NCI-H2196 (cell line): Measurements from ENCODE around the gene ITPR2.
"Not testable (repeated sequence)": the region's sequence is repeated elsewhere in the genome, so short reads cannot be mapped to it uniquely, and the experiment has no call there.

Experiments used
- DNase-seq: peaks from one replicate; lab custom pipeline; 2025; ENCODE audit not compliant: unreplicated experiment; lab: John Stamatoyannopoulos, UW

ITPR2 gene

DNA sequence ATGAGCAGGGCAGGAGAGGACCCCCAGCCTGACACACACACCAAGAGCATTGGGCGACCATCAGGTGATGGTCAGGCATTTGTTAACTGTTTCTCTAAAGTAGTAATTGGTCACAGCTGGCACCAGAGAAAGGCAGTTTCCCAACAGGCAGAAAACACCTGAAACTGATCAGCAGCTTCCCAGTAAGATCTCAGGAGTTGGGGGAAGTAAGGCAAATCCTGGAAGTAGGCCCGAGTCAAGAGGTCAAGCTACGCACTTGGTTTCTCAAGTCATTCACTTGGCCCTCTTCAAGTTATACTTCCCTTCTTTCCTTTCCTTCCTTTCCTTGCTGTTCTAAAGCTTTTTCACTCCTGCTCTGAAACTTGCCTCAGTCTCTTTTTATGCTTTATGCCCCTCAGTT is 501.9 kb downstream of the ITPR2 start:
- DNase-seq: no peak

- no peak for DNase-seq
These were observed 504.9 kb downstream of the ITPR2 start for GRCh38 chr12:26327975-26328644.

GRCh38 chr12:26323673-26324072 is 509.3 kb downstream of the ITPR2 start:
- no peak for DNase-seq

DNA sequence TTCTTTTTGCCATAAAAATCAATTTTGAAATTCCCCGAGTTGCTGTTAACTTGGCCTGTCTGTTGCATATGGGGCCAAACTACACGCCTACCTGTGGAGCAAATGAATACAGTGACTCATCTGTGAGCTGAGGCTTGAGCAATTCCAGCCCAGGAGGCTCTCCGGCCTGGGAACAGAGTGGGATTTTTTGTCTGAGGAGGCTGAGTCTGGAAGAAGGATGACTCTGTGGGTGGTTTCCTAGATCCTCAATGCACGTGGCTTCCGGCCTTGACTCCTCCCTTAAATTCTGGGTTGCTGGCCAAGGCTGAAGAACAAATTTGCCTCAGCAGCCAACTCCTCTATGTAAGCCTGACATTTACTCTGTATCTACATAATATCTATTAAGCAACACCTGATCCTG is 513.5 kb downstream of the ITPR2 start:
- no peak for DNase-seq

DNA sequence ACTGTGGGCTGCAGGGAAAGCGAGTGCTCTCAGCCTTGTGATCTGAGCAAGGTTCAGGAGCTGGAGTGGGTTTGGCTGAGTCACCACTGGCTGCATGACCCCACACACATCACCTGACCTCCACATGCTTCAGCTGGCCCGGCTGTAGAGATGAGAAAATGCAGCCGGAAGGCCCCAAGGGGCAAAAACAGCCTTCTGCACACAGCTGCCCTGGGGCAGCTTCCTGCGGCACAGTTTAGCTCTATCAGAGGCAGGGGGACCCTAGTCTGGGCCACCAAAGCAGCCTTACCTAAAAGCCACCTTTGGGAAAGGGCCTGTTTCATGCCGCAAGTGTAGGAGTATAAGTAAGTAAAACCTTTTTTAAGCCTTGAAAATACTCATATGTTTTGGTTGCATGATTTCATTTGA is 514.3 kb downstream of the ITPR2 start:
- no peak for DNase-seq

- no peak for DNase-seq
These were observed 514.9 kb downstream of the ITPR2 start for GRCh38 chr12:26317942-26318575.

DNA sequence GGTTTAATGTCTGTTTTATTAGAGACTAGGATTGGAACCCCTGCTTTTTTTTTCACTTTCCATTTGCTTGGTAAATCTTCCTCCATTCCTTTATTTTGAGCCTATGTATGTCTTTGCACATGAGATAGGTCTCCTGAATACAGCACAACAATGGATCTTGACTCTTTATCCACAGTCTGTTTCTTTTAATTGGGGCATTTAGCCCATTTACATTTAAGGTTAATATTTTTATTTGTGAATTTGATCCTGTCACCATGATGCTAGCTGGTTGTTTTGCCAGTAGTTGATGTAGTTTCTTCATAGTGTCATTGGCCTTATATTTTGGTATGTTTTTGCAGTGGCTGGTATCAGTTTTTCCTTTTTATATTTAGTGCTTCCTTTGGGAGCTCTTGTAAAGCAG is 518.9 kb downstream of the ITPR2 start:
- DNase-seq: not testable (repeated sequence)

GRCh38 chr12:26310489-26310888 is 522.5 kb downstream of the ITPR2 start:
- not testable (repeated sequence) for DNase-seq

GRCh38 chr12:26309634-26310033 is 523.4 kb downstream of the ITPR2 start:
- no peak for DNase-seq

GRCh38 chr12:26304273-26304672 is 528.7 kb downstream of the ITPR2 start:
- DNase-seq: no peak

DNA sequence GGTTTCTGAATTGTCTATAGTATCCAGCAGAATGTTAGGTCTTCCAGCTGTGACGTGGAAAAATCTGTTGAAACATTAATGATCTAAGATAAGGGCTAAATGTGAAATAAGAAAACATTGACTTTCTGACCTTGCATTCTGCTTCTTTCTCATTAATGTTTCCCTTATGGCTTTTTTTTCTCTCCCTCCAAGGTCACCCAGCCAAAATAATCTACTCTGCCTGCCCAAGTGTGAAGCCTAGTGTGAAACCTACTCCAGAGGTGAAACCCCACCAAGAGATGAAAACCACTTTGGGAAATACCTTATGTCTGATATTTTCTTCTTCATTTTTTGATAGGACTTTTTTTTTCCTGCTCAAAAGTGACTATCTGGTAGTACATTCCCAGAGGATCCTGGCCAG is 529.6 kb downstream of the ITPR2 start:
- no peak for DNase-seq

DNA sequence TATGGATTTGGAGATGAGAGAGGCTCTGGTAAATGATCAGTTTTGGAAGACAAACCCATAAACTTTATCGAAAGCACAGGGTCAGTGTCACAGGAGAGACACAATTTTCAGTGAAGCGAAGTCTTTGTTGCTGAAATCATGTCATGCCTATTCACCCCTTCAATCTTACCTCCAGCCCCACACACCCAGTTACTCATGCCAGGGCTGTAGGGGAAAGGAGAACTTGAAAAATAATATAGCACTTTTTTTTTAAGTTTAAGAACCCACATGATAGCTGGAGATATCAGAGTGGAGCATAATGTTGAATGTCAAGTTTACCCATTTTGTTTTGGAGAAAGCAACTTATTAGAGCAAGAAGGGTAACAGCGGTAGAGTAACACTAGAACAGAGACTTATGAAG is 530.2 kb downstream of the ITPR2 start:
- DNase-seq: no peak

DNA sequence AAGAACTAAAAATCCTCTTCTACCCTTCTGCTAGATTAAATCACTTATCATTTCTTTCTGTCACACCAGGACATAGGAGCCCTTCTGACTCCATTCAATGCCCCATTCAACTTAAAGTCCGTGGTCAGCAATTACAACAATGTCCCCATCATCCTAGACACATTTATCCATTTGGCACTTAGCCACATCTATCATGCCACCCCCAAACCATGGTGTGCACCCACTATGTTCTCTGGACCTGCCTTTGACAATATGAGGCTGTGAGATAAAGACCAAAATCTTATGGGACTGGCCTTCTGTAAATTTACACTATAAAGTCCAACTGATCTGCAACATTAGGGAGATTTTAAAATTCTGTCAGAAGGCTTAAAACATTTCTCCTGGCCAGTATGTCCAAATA is 533.2 kb downstream of the ITPR2 start:
- no peak for DNase-seq

DNA sequence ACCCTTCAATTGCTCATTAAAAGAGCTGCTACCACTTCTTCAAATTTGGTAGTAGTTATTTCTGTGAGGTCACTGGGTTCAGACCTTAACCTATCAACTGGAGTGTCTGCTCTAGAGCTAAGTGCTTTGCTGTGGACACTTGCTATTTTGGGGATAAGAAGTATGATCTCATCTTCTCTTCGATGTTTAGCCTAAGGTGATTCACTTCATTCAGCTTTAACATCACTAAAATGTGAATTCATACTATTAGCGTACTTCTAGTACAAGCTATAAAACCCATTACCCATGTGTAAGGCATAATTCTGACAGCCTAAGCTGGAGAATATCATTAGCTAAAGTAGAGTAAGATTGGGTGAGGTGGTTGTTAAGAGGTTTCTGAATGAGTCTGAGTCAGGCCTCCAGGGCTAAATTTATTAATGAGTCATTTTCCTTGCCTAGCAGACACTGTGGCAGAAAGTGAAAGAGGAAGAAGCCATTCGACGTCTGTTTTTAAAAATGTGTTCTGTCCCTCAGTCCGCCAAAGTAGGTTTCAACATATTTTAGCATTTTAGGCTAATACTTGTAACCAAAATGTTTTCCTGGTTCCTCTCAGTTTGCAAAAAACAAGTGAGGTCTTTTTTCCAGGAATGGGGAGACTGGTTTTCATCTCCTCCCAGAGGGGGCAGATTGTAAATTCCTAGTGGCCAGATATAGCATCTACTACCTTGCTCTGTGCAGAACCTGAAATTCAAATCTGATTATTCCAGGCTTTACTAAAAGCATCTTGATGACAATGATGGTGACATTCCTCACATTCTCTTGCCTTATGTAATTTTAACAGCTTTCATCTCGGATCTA is 534.0 kb downstream of the ITPR2 start:
- DNase-seq: no peak

DNA sequence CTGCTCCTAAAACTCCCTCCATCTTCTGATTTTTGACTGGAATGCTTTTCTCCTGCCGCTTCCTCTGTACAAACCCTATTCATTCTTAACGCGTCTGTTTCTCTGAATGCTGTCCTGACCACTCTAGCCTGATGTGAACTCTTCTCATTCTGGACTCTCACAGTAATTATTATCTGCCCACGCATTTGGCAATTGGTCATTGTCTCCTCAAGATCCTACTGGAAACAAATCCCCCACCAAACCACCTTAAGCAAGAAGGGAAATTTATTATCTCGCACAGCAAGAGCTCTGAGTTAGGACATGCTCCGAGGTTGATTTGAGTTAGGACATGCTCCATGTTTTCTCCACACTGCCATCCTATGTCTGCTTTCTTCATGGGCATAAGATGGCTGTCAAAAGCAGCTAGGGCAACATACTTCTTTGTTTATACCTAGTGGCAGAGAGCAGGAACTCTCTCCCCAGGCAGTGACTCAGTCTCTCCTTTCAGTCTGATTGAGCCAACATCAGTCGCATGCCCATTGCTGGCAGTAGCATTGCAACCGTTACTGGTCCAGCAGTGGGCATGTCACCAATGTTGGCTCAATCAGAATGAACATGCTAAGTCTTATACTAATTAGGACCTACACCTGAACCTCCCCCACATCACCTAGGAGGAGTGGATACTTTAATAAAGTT is 535.5 kb downstream of the ITPR2 start:
- DNase-seq: no peak

DNA sequence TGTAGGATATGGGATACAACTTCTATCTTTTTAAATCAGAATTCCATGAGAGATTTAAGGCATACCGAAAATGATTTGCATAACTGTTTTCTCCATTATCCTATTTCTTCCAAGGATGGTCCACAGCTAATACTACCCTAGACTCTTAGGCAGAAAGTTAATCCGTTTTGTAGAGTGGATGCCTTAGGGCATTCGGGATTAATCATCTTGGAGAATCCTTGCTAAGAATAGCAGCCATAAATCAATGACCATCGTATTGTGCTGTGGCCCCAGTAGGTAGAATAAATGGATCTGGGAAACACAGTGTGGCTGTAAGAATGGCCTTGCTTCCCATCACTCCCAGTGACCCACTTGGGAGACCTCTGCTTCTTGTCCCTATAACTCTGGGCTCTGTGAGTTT is 538.0 kb downstream of the ITPR2 start:
- DNase-seq: no peak

GRCh38 chr12:26293612-26294011 is 539.4 kb downstream of the ITPR2 start:
- no peak for DNase-seq

GRCh38 chr12:26292596-26292995 is 540.4 kb downstream of the ITPR2 start:
- DNase-seq: no peak

GRCh38 chr12:26290565-26290964 is 542.4 kb downstream of the ITPR2 start:
- no peak for DNase-seq

- no peak for DNase-seq
These were observed 545.2 kb downstream of the ITPR2 start for GRCh38 chr12:26287671-26288381.
